ENCODE measurements around the gene GABRB3.

Gene GABRB3

DNA sequence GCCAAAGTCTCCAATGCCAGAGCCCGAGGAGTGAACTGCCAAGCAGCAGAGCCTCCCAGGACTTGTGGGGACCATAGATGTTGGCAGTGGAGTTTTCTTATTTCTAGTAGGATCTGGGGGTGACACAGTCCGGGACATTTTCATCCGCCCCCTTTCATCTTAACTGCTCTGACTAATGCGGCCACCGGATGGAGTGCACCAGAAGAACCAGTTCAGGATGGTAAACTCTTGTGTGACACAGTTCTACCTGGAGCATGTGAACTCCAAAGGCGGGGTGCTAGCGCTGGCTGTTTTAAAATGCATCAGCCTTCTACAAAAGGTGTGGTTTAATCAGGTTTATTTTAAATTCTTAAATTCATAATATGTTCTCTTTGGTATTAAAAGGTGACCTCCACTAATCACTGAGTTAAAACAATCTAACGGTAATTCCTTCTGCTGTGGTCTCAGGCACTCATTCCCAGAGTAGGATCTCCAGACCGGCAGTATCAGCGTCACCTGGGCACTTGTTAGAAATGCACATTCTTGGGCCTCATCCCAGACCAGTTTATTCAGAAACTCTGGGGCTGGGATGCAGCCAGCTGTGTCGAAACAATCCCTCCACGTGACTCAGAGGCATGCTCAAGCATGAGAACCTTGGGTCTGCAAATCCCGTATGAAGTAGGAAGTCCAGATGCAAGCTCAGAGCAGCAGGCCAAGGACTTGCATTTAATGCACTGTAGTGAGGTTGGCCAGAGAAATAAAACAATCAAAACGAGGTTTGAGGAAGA lies 105.5 kb downstream of the GABRB3 start:
- DNase-seq (ENCODE audit: low read depth), result peak; percentile 64
- H3K4me3 ChIP-seq (ENCODE audit: low read length), result no peak overlapping the region
- TF ChIP-seq, protein P1, sequence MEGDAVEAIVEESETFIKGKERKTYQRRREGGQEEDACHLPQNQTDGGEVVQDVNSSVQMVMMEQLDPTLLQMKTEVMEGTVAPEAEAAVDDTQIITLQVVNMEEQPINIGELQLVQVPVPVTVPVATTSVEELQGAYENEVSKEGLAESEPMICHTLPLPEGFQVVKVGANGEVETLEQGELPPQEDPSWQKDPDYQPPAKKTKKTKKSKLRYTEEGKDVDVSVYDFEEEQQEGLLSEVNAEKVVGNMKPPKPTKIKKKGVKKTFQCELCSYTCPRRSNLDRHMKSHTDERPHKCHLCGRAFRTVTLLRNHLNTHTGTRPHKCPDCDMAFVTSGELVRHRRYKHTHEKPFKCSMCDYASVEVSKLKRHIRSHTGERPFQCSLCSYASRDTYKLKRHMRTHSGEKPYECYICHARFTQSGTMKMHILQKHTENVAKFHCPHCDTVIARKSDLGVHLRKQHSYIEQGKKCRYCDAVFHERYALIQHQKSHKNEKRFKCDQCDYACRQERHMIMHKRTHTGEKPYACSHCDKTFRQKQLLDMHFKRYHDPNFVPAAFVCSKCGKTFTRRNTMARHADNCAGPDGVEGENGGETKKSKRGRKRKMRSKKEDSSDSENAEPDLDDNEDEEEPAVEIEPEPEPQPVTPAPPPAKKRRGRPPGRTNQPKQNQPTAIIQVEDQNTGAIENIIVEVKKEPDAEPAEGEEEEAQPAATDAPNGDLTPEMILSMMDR (IDR thresholded peaks at IDR 0.05; ENCODE audit: insufficient read depth, low read depth, low read length, missing control alignments), result no peak

DNA sequence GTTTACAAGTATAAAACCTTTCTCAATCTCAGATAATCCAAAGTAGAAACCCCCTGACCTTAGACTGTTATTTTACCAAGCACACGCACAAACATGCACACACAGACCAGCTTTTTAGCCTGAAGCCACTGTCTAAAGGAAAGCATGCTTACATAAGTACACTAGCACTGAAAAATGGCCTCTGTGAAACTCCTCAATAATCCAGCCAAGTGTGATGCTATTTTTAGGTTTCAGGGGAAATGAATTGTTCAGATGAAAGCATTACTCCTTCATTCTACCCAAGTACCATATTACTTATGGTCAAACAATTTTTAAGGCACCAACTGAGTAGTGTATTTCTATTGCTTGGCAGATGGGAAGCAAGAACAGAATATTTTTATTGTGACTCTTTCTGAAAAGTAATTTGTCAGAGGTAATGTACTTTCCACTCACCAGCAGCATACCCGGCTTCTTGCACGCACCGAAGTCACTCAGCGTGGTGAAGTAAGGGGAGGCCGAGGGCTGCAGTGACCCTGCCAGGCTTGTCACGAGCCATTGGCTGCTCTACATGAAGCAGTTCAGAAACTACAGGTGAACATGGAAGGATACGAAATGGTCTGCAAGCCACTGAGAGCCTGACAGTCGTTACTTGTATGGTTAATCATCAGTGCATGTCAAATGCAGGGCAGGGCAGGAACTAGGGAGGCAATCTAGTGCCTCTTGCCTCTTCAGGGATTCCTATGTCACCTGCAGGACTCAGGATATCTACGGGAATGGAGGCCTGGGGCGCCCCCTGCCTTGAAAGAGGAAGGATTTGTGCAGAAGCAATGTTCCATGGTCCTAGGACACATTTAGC lies 106.7 kb downstream of the GABRB3 start:
- H3K4me3 ChIP-seq (ENCODE audit: low read length), result no peak overlapping the region
- TF ChIP-seq, protein P1 (IDR thresholded peaks at IDR 0.05; ENCODE audit: insufficient read depth, low read depth, low read length, missing control alignments), result no peak
- DNase-seq (ENCODE audit: low read depth), result no peak

DNA sequence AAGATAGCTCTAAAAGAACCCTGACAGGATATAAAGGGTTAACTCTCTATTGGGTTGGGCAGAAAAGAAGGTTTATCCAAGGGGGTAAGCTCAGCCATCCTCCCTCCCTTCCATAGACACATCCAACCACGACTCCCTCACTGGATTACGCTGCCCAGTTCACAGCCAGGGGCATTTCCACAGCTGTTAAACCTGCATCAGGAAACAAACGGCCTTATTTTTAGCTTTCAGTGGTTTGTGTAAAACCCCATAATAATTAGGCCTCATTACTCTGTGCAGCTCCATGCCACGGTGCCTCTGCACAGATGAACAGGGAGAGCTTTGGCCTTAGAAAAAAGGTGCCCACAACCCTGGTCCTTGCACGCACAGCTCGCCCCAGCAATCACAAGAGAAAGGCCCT lies 110.6 kb downstream of the GABRB3 start:
- DNase-seq (ENCODE audit: low read depth), result no peak
- TF ChIP-seq, protein P1 (IDR thresholded peaks at IDR 0.05; ENCODE audit: insufficient read depth, low read depth, low read length, missing control alignments), result no peak
- no peak overlapping the region for H3K4me3 ChIP-seq (ENCODE audit: low read length)

DNA sequence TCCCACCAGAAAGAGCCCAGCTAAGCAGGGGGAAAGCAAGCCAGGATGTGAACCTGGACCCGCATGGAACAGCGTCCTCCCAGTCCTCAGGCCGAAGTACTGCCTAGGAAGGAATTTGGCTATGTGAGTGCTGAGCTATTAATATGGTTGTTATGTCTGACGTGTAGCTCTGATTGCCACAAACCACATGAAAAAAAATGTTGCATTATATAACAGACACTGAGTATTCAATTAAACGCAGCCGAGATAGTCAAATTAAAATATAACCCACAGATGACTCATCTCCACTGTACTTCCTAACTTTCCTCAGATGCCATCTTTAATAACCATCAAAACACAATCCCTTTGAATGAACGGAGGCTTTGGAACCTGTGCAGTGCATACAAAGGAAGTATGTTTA lies 111.1 kb downstream of the GABRB3 start:
- DNase-seq (ENCODE audit: low read depth), result no peak
- no peak overlapping the region for H3K4me3 ChIP-seq (ENCODE audit: low read length)
- TF ChIP-seq, protein P1 (IDR thresholded peaks at IDR 0.05; ENCODE audit: insufficient read depth, low read depth, low read length, missing control alignments), result no peak

DNA sequence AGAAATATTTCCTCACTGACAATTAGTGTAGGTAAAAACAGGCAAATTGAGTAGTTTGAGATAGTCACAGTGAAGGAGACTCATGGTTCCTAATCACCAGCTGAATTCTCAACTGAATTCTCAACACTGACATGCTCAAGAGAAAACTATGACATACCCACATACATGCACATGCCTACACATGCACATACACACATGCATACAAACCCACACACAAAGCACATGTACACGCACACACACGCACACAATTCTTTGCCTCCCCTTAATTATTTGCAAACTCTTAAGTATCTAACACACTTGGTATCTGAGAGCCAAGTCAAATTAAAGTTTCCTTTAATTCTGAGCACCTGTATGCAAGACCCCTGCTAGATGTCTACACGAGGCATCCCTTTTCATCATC lies 111.8 kb downstream of the GABRB3 start:
- TF ChIP-seq, protein P1 (IDR thresholded peaks at IDR 0.05; ENCODE audit: insufficient read depth, low read depth, low read length, missing control alignments), result no peak
- no peak for DNase-seq (ENCODE audit: low read depth)
- H3K4me3 ChIP-seq (ENCODE audit: low read length), result no peak overlapping the region

DNA sequence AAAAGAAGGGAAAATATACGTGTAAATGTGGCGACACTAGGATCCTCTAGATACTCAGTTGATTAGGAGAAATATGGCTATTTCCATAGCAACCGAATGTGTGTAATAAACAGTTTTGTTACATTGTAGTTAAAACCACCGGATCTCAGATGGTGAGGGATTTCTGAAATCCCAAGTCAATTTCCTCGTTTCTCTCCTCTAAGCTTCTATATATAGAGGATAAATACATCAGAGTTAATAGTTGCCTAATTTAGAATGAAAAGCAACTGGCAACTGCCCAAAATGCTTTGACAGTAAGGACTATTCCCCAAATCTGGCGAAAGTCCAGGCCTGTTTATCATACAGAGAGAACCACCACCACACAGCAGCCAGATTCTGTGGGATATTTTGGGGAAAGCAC lies 112.6 kb downstream of the GABRB3 start:
- TF ChIP-seq, protein P1 (IDR thresholded peaks at IDR 0.05; ENCODE audit: insufficient read depth, low read depth, low read length, missing control alignments), result no peak
- DNase-seq (ENCODE audit: low read depth), result no peak
- H3K4me3 ChIP-seq (ENCODE audit: low read length), result no peak overlapping the region
